Neural cell (in vitro differentiated cells): Measurements from ENCODE around the gene RECK. TPM values are rescaled to one million over a fixed set of nuclear protein-coding genes. Genes with fewer than 3 reads are reported as not detected.

Experiments used
- H2AFZ ChIP-seq: fragments of 200-600, 300-800 bp; sonication (generic), shearing (Covaris generic); 2 replicates; pipeline ENCODE4 v1.6.0; 2014; ENCODE audit warnings: low read depth, mild to moderate bottlenecking, antibody characterized with exemption, low read length, moderate library complexity
- H3F3A ChIP-seq: fragments of 200-600 bp; shearing (Covaris generic); 2 replicates; pipeline ENCODE4 v1.6.1; 2016; ENCODE audit warnings: mild to moderate bottlenecking, moderate library complexity, mixed read lengths, antibody characterized with exemption, low read length; ENCODE audit not compliant: insufficient read depth, poor library complexity, severe bottlenecking
- H3K27ac ChIP-seq: fragments of 200-600, 300-800 bp; sonication (generic), shearing (Covaris generic); 2 replicates; pipeline ENCODE4 v1.5.1; 2014; ENCODE audit warnings: mild to moderate bottlenecking, low read length, moderate library complexity
- H3K27me3 ChIP-seq: fragments of 300-800, 200-600 bp; sonication (generic), shearing (Covaris generic); 2 replicates; pipeline ENCODE4 v1.6.0; 2014; ENCODE audit warnings: mild to moderate bottlenecking, low read depth, low read length, moderate library complexity; ENCODE audit not compliant: insufficient read depth
- H3K36me3 ChIP-seq: fragments of 300-800, 200-600 bp; sonication (generic), shearing (Covaris generic); 2 replicates; pipeline ENCODE4 v1.5.1; 2014; ENCODE audit warnings: mild to moderate bottlenecking, antibody characterized with exemption, low read length, moderate library complexity; ENCODE audit not compliant: insufficient read depth
- H3K4me2 ChIP-seq: fragments of 300-800, 200-600 bp; sonication (generic), shearing (Covaris generic); 2 replicates; pipeline ENCODE4 v1.6.0; 2014; ENCODE audit warnings: mild to moderate bottlenecking, low read length
- H3K4me3 ChIP-seq: fragments of 300-800, 200-600 bp; sonication (generic), shearing (Covaris generic); 2 replicates; pipeline ENCODE4 v1.5.1; 2014; ENCODE audit warnings: mild to moderate bottlenecking, low read length, moderate library complexity
- H3K79me2 ChIP-seq: fragments of 200-600 bp; shearing (Covaris generic); replicated peaks from 2 replicates; pipeline ENCODE4 v1.6.0; 2014; ENCODE audit warnings: mild to moderate bottlenecking, low read length, moderate library complexity; ENCODE audit not compliant: insufficient read depth
- H3K9ac ChIP-seq: fragments of 300-800, 200-600 bp; sonication (generic), shearing (Covaris generic); 2 replicates; pipeline ENCODE4 v1.6.1; 2016; ENCODE audit warnings: mild to moderate bottlenecking, low read length, mixed read lengths
- H3K9me2 ChIP-seq: fragments of 200-600 bp; shearing (Covaris generic); 2 replicates; pipeline ENCODE4 v1.6.1; 2016; ENCODE audit warnings: mild to moderate bottlenecking, low read length, mixed read lengths; ENCODE audit not compliant: insufficient read depth
- H3K9me3 ChIP-seq: fragments of 200-600, 300-800 bp; sonication (generic), shearing (Covaris generic); 2 replicates; pipeline ENCODE4 v1.6.1; 2016; ENCODE audit warnings: mild to moderate bottlenecking, mixed run types, low read length, moderate library complexity, mixed read lengths
- H4K20me1 ChIP-seq: fragments of 200-600 bp; shearing (Covaris generic); 2 replicates; pipeline ENCODE4 v1.6.1; 2016; ENCODE audit warnings: mild to moderate bottlenecking, mixed run types; ENCODE audit not compliant: insufficient read depth
- EP300 ChIP-seq: fragments of 450-650 bp; conservative IDR thresholded peaks from 2 replicates; pipeline ENCODE4 v1.6.1; 2014; ENCODE audit warnings: antibody characterized with exemption, mild to moderate bottlenecking, moderate library complexity; ENCODE audit not compliant: poor library complexity, severe bottlenecking
- EZH2 ChIP-seq: fragments of 200-600, 300-800 bp; shearing (Covaris generic), sonication (generic); IDR thresholded peaks from 2 replicates; pipeline ENCODE4 v1.6.1; 2014; ENCODE audit warnings: antibody characterized with exemption, low read length, borderline replicate concordance, mild to moderate bottlenecking; ENCODE audit not compliant: insufficient read depth, poor library complexity, severe bottlenecking
- MXI1 ChIP-seq: fragments of 450-650 bp; conservative IDR thresholded peaks from 2 replicates; pipeline ENCODE4 v1.6.1; 2014; ENCODE audit warnings: antibody characterized with exemption, mild to moderate bottlenecking; ENCODE audit not compliant: poor library complexity, severe bottlenecking
- POLR2AphosphoS5 ChIP-seq: IDR thresholded peaks from 2 replicates; pipeline ENCODE4 v1.6.1; 2012
- RAD21 ChIP-seq: fragments of 450-650 bp; conservative IDR thresholded peaks from 2 replicates; pipeline ENCODE4 v1.6.1; 2014; ENCODE audit warnings: antibody characterized with exemption, mild to moderate bottlenecking, moderate library complexity
- SMC3 ChIP-seq: fragments of 450-650 bp; conservative IDR thresholded peaks from 2 replicates; pipeline ENCODE4 v1.6.1; 2014; ENCODE audit warnings: antibody characterized with exemption, mild to moderate bottlenecking, moderate library complexity; ENCODE audit not compliant: poor library complexity
- TAF1 ChIP-seq: IDR thresholded peaks from 2 replicates; pipeline ENCODE4 v1.6.1; 2012; ENCODE audit warnings: low read depth
- polyA plus RNA-seq: library from polyadenylated mRNA; depleted of rRNA; stranded (reverse); fragments of >200 nt; gene quantifications from 2 replicates; pipeline ENCODE4 v1.2.3, GENCODE V29; 2014
- TF ChIP-seq, protein P1 (sequence below): IDR thresholded peaks from 2 replicates; pipeline ENCODE4 v1.6.1; 2012; ENCODE audit warnings: borderline replicate concordance
- TF ChIP-seq, protein P2 (sequence below): fragments of 450-650 bp; IDR thresholded peaks from 2 replicates; pipeline ENCODE4 v1.5.1; 2014; ENCODE audit warnings: antibody characterized with exemption, mild to moderate bottlenecking, moderate library complexity; ENCODE audit not compliant: poor library complexity, severe bottlenecking

Gene RECK
- polyA plus RNA-seq, 1 donor from 2014 or later = 6.9 TPM

DNA sequence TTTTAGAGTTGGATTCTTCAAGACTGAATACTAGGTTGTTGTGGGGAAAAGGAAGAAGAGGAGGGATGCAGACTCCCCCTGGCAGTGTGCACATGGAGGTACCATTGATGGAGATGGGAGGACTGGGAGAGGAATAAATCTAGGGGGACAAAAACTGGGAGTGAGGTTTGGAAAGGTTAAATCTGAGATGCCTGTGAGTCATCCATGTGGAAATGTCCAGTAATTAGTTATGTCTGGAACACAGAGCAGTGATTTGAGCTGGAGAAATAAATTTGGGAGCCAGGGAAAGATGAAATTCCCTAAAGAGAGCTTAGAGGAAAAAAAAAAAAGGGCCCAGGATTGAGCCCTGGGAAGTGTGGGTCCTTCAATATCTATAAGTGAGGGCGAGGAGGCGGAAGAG, 124.5 kb downstream of the RECK start:
- no peaks in the 10 kb centered on the region for H3K36me3 ChIP-seq
- no peaks in the 10 kb centered on the region for H3F3A ChIP-seq
- no peak overlapping the region for H3K27ac ChIP-seq
- no peak overlapping the region for H2AFZ ChIP-seq
- no peak for TF ChIP-seq SMC3
- TF ChIP-seq, protein P1, sequence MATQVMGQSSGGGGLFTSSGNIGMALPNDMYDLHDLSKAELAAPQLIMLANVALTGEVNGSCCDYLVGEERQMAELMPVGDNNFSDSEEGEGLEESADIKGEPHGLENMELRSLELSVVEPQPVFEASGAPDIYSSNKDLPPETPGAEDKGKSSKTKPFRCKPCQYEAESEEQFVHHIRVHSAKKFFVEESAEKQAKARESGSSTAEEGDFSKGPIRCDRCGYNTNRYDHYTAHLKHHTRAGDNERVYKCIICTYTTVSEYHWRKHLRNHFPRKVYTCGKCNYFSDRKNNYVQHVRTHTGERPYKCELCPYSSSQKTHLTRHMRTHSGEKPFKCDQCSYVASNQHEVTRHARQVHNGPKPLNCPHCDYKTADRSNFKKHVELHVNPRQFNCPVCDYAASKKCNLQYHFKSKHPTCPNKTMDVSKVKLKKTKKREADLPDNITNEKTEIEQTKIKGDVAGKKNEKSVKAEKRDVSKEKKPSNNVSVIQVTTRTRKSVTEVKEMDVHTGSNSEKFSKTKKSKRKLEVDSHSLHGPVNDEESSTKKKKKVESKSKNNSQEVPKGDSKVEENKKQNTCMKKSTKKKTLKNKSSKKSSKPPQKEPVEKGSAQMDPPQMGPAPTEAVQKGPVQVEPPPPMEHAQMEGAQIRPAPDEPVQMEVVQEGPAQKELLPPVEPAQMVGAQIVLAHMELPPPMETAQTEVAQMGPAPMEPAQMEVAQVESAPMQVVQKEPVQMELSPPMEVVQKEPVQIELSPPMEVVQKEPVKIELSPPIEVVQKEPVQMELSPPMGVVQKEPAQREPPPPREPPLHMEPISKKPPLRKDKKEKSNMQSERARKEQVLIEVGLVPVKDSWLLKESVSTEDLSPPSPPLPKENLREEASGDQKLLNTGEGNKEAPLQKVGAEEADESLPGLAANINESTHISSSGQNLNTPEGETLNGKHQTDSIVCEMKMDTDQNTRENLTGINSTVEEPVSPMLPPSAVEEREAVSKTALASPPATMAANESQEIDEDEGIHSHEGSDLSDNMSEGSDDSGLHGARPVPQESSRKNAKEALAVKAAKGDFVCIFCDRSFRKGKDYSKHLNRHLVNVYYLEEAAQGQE = no peak
- H3K9ac ChIP-seq = no peak overlapping the region
- H3K4me3 ChIP-seq = no peak overlapping the region
- no peaks in the 10 kb centered on the region for H3K27me3 ChIP-seq
- H3K9me2 ChIP-seq = no peaks in the 10 kb centered on the region
- no peak overlapping the region for H3K4me2 ChIP-seq
- no peaks in the 10 kb centered on the region for H3K79me2 ChIP-seq
- H4K20me1 ChIP-seq = no peaks in the 10 kb centered on the region
- no peaks in the 10 kb centered on the region for H3K9me3 ChIP-seq

DNA sequence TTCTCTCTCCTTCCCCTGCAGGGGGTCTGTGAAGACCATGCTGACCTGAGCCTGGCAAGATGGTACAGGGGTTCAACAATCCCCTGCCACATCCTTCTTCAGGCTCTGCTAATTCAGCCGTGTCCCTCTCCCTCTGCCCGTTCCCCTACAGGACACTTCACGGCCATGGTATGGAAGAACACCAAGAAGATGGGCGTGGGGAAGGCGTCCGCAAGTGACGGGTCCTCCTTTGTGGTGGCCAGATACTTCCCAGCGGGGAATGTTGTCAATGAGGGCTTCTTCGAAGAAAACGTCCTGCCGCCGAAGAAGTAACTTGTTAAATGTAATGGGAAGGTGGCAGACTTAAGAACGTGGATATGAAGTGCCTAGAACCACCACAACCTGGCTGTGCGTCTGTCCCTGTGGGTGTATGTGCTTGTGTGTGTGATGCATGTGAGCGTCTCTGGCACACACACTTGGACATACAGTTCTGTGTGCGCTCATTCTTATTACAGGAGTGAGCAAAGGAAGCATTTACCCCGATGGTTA, 125.6 kb downstream of the RECK start:
- Histone ChIP-seq H3K27me3 (no peaks in the 10 kb centered on the region), H3K9me2 (no peaks in the 10 kb centered on the region), H3K4me3 (no peak overlapping the region), H3K36me3 (no peaks in the 10 kb centered on the region), H2AFZ (no peak overlapping the region), H3K9me3 (no peaks in the 10 kb centered on the region), H3K9ac (no peak overlapping the region), H3K27ac (no peak overlapping the region), H3K79me2 (no peaks in the 10 kb centered on the region), H4K20me1 (no peaks in the 10 kb centered on the region), H3F3A (no peaks in the 10 kb centered on the region), H3K4me2 (no peak overlapping the region)
- TF ChIP-seq MXI1 (no peak), EZH2 (no peak)

DNA sequence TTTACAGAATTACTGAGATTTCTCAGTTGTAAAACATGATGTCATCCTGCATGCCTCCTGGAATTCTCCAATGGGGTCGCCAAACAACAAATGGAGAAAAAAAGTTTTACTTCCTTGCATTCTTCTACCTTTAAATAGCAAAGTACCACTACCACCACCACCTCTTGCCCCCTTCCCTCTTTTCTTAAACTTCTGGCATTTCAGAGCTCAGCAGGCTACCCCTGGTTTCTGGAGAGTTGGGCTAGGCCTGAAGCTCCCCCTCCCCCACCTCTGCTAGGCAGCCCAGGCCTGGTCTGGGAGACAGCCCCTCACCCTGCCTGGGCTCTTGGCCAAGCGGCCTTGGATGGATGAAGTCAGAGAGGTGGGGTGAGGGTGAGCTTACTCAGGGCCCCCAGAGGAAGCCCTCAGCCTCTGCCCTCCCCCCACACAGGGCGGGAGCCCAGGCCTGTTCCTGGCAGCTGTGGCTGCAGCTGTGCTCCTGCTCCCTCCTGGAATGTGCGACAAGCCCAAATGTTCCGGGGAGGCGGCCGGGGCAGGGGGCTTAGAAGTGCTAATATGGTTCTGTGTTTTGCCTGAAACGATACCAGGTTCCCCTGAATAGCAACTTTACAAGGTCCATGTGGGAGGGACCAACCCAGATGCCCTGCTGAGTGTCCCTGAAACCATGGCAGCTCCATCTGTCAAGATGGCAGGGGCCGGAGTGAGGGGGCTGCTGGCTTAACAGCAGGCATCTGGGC, 126.5 kb downstream of the RECK start:
- H3K4me3 ChIP-seq = no peak overlapping the region
- H2AFZ ChIP-seq = no peak overlapping the region
- TF ChIP-seq SMC3 (no peak), RAD21 (no peak), EZH2 (no peak), EP300 (no peak), POLR2AphosphoS5 (no peak), MXI1 (no peak), TAF1 (no peak)
- TF ChIP-seq, protein P1 = no peak
- TF ChIP-seq, protein P2, sequence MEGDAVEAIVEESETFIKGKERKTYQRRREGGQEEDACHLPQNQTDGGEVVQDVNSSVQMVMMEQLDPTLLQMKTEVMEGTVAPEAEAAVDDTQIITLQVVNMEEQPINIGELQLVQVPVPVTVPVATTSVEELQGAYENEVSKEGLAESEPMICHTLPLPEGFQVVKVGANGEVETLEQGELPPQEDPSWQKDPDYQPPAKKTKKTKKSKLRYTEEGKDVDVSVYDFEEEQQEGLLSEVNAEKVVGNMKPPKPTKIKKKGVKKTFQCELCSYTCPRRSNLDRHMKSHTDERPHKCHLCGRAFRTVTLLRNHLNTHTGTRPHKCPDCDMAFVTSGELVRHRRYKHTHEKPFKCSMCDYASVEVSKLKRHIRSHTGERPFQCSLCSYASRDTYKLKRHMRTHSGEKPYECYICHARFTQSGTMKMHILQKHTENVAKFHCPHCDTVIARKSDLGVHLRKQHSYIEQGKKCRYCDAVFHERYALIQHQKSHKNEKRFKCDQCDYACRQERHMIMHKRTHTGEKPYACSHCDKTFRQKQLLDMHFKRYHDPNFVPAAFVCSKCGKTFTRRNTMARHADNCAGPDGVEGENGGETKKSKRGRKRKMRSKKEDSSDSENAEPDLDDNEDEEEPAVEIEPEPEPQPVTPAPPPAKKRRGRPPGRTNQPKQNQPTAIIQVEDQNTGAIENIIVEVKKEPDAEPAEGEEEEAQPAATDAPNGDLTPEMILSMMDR = no peak

More for the DNA sequence above, 126.5 kb downstream of the RECK start:
- H3K27ac ChIP-seq = no peak overlapping the region
- H3K79me2 ChIP-seq = no peaks in the 10 kb centered on the region
- H3F3A ChIP-seq = no peaks in the 10 kb centered on the region
- no peaks in the 10 kb centered on the region for H3K9me3 ChIP-seq
- H3K4me2 ChIP-seq = no peak overlapping the region
- no peaks in the 10 kb centered on the region for H3K36me3 ChIP-seq
- no peaks in the 10 kb centered on the region for H4K20me1 ChIP-seq
- H3K27me3 ChIP-seq = no peaks in the 10 kb centered on the region
- no peaks in the 10 kb centered on the region for H3K9me2 ChIP-seq
- no peak overlapping the region for H3K9ac ChIP-seq
